ENCODE results near the gene MYO3A. TPM values are rescaled to one million over a fixed set of nuclear protein-coding genes. Genes with fewer than 3 reads are reported as not detected.

The MYO3A gene
- total and polyA plus RNA-seq, 2 experiments from 2014 or later = 3.0 to 10.7 TPM

DNA sequence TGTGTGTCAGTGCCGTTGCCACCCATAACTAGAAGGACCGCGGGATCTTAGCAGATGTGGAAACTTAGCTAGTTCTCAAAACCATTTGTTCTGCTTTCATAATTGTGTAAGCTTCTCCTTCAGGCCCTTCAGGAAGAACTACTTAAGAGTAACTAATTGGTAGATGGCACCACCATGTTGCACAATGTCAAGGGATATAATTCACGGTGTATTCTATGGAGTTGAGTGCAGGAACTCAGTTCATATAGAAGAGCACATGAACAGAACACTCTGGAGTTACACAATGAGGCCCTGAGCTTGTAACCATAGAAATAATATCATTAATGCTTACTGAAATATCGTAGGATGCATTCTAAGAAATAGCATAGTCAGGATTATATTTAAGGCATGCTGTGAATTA is 156.0 kb downstream of the MYO3A start:
- peaks cover 3% of the 10 kb centered on the region for H3K27me3 Mint-ChIP-seq (ENCODE audit: insufficient read depth, low read depth, poor library complexity)
- H3K27ac Mint-ChIP-seq = no peak overlapping the region
- Histone ChIP-seq H2AFZ (no peak overlapping the region), H3K79me2 (replicated peaks; ENCODE audit: insufficient read depth) (no peaks in the 10 kb centered on the region), H3K4me1 (ENCODE audit: insufficient read depth) (no peaks in the 10 kb centered on the region), H3K27me3 (ENCODE audit: insufficient read depth) (no peaks in the 10 kb centered on the region), H3K9me2 (ENCODE audit: insufficient read depth) (no peaks in the 10 kb centered on the region), H4K20me1 (replicated peaks; ENCODE audit: insufficient read depth) (no peaks in the 10 kb centered on the region), H3K27ac (ENCODE audit: low read depth) (no peak overlapping the region), H3K36me3 (ENCODE audit: insufficient read depth) (no peaks in the 10 kb centered on the region), H3F3A (replicated peaks; ENCODE audit: low read depth) (no peaks in the 10 kb centered on the region), H3K4me3 (no peak overlapping the region), H3K4me2 (no peak overlapping the region)
- no peaks in the 10 kb centered on the region for H3K36me3 Mint-ChIP-seq (ENCODE audit: low read depth)
- ATAC-seq (no peak), DNase-seq (ENCODE audit: low spot score) (no peak)
- TF ChIP-seq STAT1 (IDR thresholded peaks at IDR 0.05; ENCODE audit: unreplicated experiment) (no peak), POLR2AphosphoS5 (IDR thresholded peaks at IDR 0.05; ENCODE audit: low read depth) (no peak), EZH2phosphoT487 (IDR thresholded peaks at IDR 0.05; ENCODE audit: unreplicated experiment) (no peak), JUNB (IDR thresholded peaks at IDR 0.05; ENCODE audit: unreplicated experiment) (no peak), EZH2 (IDR thresholded peaks at IDR 0.05; ENCODE audit: low read depth, unreplicated experiment) (no peak), ZNF331 (CRISPR knock-in tag; IDR thresholded peaks at IDR 0.05; ENCODE audit: low read depth) (no peak), ZNF114 (CRISPR knock-in tag; IDR thresholded peaks at IDR 0.05) (no peak), CREB1 (CRISPR knock-in tag; IDR thresholded peaks at IDR 0.05; ENCODE audit: low read depth) (no peak), NANOG (IDR thresholded peaks at IDR 0.05; ENCODE audit: borderline replicate concordance) (no peak)
- TF ChIP-seq, protein P1, sequence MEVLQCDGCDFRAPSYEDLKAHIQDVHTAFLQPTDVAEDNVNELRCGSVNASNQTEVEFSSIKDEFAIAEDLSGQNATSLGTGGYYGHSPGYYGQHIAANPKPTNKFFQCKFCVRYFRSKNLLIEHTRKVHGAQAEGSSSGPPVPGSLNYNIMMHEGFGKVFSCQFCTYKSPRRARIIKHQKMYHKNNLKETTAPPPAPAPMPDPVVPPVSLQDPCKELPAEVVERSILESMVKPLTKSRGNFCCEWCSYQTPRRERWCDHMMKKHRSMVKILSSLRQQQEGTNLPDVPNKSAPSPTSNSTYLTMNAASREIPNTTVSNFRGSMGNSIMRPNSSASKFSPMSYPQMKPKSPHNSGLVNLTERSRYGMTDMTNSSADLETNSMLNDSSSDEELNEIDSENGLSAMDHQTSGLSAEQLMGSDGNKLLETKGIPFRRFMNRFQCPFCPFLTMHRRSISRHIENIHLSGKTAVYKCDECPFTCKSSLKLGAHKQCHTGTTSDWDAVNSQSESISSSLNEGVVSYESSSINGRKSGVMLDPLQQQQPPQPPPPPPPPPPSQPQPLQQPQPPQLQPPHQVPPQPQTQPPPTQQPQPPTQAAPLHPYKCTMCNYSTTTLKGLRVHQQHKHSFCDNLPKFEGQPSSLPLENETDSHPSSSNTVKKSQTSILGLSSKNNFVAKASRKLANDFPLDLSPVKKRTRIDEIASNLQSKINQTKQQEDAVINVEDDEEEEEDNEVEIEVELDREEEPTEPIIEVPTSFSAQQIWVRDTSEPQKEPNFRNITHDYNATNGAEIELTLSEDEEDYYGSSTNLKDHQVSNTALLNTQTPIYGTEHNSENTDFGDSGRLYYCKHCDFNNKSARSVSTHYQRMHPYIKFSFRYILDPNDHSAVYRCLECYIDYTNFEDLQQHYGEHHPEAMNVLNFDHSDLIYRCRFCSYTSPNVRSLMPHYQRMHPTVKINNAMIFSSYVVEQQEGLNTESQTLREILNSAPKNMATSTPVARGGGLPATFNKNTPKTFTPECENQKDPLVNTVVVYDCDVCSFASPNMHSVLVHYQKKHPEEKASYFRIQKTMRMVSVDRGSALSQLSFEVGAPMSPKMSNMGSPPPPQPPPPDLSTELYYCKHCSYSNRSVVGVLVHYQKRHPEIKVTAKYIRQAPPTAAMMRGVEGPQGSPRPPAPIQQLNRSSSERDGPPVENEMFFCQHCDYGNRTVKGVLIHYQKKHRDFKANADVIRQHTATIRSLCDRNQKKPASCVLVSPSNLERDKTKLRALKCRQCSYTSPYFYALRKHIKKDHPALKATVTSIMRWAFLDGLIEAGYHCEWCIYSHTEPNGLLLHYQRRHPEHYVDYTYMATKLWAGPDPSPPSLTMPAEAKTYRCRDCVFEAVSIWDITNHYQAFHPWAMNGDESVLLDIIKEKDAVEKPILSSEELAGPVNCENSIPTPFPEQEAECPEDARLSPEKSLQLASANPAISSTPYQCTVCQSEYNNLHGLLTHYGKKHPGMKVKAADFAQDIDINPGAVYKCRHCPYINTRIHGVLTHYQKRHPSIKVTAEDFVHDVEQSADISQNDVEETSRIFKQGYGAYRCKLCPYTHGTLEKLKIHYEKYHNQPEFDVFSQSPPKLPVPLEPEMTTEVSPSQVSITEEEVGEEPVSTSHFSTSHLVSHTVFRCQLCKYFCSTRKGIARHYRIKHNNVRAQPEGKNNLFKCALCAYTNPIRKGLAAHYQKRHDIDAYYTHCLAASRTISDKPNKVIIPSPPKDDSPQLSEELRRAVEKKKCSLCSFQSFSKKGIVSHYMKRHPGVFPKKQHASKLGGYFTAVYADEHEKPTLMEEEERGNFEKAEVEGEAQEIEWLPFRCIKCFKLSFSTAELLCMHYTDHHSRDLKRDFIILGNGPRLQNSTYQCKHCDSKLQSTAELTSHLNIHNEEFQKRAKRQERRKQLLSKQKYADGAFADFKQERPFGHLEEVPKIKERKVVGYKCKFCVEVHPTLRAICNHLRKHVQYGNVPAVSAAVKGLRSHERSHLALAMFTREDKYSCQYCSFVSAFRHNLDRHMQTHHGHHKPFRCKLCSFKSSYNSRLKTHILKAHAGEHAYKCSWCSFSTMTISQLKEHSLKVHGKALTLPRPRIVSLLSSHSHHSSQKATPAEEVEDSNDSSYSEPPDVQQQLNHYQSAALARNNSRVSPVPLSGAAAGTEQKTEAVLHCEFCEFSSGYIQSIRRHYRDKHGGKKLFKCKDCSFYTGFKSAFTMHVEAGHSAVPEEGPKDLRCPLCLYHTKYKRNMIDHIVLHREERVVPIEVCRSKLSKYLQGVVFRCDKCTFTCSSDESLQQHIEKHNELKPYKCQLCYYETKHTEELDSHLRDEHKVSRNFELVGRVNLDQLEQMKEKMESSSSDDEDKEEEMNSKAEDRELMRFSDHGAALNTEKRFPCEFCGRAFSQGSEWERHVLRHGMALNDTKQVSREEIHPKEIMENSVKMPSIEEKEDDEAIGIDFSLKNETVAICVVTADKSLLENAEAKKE (CRISPR knock-in tag; IDR thresholded peaks at IDR 0.05) = no peak
- TF ChIP-seq, protein P2, sequence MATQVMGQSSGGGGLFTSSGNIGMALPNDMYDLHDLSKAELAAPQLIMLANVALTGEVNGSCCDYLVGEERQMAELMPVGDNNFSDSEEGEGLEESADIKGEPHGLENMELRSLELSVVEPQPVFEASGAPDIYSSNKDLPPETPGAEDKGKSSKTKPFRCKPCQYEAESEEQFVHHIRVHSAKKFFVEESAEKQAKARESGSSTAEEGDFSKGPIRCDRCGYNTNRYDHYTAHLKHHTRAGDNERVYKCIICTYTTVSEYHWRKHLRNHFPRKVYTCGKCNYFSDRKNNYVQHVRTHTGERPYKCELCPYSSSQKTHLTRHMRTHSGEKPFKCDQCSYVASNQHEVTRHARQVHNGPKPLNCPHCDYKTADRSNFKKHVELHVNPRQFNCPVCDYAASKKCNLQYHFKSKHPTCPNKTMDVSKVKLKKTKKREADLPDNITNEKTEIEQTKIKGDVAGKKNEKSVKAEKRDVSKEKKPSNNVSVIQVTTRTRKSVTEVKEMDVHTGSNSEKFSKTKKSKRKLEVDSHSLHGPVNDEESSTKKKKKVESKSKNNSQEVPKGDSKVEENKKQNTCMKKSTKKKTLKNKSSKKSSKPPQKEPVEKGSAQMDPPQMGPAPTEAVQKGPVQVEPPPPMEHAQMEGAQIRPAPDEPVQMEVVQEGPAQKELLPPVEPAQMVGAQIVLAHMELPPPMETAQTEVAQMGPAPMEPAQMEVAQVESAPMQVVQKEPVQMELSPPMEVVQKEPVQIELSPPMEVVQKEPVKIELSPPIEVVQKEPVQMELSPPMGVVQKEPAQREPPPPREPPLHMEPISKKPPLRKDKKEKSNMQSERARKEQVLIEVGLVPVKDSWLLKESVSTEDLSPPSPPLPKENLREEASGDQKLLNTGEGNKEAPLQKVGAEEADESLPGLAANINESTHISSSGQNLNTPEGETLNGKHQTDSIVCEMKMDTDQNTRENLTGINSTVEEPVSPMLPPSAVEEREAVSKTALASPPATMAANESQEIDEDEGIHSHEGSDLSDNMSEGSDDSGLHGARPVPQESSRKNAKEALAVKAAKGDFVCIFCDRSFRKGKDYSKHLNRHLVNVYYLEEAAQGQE (IDR thresholded peaks at IDR 0.05; ENCODE audit: unreplicated experiment) = no peak
- TF ChIP-seq, protein P3, sequence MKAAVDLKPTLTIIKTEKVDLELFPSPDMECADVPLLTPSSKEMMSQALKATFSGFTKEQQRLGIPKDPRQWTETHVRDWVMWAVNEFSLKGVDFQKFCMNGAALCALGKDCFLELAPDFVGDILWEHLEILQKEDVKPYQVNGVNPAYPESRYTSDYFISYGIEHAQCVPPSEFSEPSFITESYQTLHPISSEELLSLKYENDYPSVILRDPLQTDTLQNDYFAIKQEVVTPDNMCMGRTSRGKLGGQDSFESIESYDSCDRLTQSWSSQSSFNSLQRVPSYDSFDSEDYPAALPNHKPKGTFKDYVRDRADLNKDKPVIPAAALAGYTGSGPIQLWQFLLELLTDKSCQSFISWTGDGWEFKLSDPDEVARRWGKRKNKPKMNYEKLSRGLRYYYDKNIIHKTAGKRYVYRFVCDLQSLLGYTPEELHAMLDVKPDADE (IDR thresholded peaks at IDR 0.05) = no peak
- TF ChIP-seq, protein P4, sequence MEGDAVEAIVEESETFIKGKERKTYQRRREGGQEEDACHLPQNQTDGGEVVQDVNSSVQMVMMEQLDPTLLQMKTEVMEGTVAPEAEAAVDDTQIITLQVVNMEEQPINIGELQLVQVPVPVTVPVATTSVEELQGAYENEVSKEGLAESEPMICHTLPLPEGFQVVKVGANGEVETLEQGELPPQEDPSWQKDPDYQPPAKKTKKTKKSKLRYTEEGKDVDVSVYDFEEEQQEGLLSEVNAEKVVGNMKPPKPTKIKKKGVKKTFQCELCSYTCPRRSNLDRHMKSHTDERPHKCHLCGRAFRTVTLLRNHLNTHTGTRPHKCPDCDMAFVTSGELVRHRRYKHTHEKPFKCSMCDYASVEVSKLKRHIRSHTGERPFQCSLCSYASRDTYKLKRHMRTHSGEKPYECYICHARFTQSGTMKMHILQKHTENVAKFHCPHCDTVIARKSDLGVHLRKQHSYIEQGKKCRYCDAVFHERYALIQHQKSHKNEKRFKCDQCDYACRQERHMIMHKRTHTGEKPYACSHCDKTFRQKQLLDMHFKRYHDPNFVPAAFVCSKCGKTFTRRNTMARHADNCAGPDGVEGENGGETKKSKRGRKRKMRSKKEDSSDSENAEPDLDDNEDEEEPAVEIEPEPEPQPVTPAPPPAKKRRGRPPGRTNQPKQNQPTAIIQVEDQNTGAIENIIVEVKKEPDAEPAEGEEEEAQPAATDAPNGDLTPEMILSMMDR (conservative IDR thresholded peaks at IDR 0.05; ENCODE audit: low read depth in 2 of 2) = no peak
- H3K4me3 Mint-ChIP-seq = no peak overlapping the region
- peaks cover 9% of the 10 kb centered on the region; the same call in 2 of the 3 replicates for H3K4me1 Mint-ChIP-seq
- H3K9me3 Mint-ChIP-seq = no peaks in the 10 kb centered on the region; the same call in 2 of the 3 replicates
